DMS153 treated with DMSO at 0.1 percent for 48 hours (cell line): Measurements from ENCODE around the gene PLCXD1.
"Not testable (repeated sequence)": the region's sequence is repeated elsewhere in the genome, so short reads cannot be mapped to it uniquely, and the experiment has no call there.

ENCODE experiments used
- DNase-seq: peaks from one replicate; lab custom pipeline; 2025; ENCODE audit not compliant: unreplicated experiment; lab: John Stamatoyannopoulos, UW

Gene PLCXD1

DNA sequence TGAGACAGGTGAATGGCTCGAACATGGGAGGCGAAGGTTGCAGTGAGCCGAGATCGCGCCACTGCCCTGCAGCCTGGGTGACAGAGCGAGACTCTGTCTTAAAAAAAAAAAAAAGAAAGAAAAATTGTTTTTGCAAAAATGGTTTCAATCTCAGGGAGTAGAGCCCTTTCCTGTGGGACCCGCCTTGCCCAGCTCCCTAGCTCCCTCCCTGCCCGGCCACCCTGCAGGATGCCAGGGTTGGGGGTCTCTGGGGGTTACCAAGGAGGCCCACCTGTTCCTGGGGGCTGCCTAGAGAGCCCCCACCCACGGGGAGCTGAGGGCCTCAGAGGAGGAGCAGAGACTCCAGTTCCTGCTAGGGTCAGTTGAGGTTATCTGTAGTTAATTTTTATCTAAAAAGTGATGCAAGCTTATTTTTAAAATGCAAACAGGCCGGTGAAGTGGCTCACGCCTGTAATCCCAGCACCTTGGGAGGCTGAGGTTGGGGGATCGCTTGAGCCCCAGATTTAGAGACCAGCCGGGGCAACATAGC, 18.7 kb upstream of the PLCXD1 start:
- no peak for DNase-seq

DNA sequence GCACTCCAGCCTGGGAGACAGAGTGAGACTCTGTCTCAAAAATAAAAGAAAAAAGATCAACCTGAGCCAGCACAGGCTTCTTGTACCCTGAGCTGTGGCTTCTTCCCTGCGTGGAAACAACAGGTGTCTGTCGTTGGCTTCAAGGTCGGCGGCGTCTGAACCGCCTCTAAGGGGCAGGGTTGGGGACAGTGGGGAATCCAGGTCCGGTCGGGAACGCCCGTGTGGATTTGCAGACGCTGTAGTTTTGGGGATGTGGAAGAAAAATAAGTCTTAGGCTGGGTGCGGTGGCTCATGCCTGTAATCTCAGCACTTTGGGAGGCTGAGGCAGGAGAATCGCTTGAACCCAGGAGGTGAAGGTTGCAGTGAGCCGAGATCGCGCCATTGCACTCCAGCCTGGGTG, 17.2 kb upstream of the PLCXD1 start:
- not testable (repeated sequence) for DNase-seq

DNA sequence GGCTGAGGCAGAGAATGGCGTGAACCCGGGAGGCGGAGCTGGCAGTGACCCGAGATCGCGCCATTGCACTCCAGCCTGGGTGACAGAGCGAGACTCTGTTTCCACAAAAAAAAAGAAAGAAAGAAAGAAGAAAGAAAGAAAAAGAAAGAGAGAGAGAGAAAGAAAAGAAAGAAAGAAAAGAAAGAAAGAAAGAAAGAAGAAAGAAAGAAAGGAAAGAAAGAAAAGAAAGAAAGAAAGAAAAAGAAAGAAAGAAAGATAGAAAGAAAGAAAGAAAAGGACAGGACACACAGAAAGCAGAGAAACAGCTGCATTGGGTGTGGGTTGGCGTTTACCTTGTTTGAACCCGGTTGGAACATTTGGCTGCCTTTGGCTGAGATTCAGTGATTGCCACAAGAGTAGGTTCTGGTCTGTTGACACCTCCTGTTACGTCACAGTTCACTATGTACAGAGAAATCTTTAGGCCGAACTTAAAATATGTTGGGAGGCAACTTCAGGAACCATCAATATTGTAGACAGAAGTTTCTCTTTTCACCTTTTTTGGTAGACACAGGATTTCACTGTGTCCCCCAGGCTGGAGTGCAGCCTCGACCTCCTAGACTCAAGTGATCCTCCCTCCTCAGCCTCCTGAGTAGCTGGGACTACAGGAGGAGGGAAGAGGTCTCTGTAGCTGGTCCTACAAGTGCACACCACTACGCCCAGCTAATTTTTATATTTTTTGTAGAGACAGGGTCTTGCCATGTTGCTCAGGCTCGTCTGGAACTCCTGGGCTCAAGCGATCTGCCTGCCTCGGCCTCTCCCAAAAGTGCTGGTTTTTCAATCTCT, 16.3 kb upstream of the PLCXD1 start:
- no peak for DNase-seq

- DNase-seq = no peak
These were observed 15.7 kb upstream of the PLCXD1 start for GRCh38 chrX:265502-265901.

- no peak for DNase-seq
These were observed 13.4 kb upstream of the PLCXD1 start for GRCh38 chrX:267771-268261.

DNA sequence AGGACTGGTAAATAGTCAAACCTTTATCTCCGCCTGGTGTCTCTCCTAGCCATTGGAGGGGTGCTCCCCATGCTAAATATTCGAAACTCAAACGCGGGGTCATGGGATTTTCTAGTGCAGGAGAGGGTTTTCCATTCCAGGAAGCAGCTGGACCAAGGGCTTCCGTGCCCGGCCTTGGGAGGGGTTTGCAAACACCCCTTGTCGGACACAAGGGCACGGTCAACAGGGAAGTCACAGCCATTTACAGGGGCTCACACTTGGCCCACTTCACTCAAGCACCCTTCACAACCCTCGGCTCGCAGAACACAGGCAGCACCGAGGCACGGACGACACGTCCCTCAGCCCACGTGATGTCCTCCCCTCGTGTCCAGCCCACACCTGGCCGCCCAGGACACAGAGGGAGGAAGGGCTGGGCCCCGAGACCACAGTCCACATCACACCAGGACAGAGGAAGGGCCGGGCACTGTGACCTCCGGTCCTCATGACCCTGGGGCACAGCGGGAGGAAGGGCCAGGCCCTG, 10.3 kb upstream of the PLCXD1 start:
- DNase-seq = no peak

GRCh38 chrX:274904-275475, 6.2 kb upstream of the PLCXD1 start:
- no peak for DNase-seq

GRCh38 chrX:275476-275966, 5.7 kb upstream of the PLCXD1 start:
- DNase-seq = no peak

- no peak for DNase-seq
These were observed 5.1 kb upstream of the PLCXD1 start for GRCh38 chrX:275967-276580.

DNA sequence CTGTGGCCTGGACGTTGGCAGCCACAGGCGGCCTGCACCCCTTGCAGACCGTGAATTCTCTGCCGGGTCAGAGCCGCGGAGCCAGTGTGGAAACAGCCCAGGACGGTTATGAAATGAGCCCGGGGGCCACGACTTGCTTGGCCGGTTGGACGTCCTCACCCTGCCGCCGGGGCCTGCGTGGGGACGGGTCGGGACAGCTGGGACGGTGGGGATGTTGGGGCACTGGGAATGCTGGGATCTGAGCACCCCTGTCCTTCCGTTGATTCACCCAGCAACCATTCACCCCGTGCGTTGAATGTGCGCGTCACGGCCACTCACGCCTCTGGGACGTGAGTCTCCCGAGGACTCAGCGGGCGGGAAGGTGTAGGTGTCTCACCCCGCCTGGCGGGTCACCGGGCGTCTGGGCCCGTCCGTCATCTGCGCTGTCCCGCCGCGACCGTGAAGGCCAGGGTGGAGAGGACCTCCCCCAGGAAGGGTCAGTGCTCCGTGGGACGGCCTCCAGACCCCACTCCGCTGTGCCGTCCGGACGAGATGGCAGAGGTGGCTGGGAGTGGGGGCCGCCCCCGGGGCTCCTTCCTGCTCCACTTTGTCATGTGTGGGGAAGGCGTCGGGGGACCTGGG, 4.5 kb upstream of the PLCXD1 start:
- no peak for DNase-seq

DNA sequence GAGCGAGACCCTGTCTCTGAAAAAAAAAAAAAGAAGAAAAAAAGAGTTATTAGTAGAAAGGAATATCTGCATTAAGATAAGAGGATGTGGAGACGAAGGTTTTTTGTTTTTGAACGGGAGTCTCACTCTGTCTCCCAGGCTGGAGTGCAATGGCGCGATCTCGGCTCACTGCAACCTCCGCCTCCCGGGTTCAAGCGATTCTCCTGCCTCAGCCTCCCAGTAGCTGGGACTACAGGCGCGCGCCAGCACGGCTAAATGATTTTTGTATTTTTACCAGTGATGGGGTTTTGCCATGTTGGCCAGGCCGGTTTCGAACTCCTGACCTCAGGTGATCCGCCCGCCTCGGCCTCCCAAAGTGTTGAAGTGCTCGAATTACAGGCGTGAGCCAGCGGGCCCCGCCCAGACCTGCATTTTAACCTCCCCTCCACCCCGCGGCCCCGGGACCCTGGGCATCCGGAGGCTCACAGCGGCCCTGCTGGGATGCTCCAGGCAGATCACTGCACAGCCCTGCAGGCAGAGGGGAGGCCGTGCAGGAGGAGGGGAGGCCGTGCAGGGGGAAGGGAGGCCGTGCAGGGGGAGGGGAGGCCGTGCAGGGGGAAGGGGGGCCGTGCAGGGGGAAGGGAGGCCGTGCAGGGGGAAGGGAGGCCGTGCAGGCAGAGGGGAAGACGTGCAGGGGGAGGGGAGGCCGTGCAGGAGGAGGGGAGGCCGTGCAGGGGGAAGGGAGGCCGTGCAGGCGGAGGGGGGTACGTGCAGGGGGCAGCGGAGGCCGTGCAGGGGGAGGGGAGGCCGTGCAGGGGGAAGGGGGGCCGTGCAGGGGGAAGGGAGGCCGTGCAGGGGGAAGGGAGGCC, 1.2 kb upstream of the PLCXD1 start:
- DNase-seq = not testable (repeated sequence)

- not testable (repeated sequence) for DNase-seq
These were observed 459 bp upstream of the PLCXD1 start for GRCh38 chrX:280722-281121.

DNA sequence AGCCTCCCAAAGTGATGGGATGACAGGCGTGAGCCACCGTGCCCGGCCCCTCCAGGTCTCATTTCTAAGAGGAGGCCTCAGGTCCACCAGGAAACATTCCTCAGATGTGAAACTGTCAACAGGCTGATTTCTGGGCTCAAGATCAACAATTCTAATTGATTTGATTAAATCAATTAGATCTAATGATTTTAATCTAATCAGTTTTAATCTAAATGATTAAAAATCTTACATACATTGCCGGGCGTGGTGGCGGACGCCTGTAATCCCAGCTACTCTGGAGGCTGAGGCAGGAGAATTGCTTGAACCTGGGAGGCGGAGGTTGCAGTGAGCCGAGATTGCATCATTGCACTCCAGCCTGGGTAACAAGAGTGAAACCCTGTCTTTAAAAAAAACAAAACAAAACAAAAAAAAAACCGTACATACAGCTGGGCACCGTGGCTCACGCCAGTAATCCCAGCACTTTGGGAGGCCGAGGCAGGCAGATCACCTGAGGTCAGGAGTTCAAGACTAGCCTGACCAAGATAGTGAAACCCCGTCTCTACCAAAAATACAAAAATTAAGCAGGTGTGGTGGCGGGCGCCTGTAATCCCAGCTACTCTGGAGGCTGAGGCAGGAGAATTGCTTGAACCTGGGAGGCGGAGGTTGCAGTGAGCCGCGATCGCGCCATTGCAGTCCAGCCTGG, 960 bp downstream of the PLCXD1 start:
- DNase-seq = not testable (repeated sequence)

GRCh38 chrX:283115-283845, 2.1 kb downstream of the PLCXD1 start:
- no peak for DNase-seq

- no peak for DNase-seq
These were observed 4.0 kb downstream of the PLCXD1 start for GRCh38 chrX:285076-285677.

DNA sequence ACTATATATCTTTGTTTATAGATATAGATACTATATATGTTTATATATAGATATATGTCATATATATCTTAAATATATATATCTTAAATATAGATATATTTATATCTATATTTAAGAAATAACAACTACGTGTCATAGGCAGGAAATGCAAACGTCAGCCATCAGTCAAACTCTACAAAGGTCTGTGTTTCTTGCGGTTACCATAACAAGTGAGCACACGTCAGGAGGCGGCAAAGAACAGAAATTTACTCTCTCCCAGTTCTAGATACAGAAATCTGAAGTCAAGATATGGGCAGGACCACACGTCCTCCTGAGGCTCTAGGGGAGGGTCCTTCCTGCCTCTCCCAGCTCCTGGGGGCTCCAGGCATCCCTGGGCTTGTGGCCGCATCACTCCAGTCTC, 6.5 kb downstream of the PLCXD1 start:
- DNase-seq = no peak

GRCh38 chrX:288561-288991, 7.4 kb downstream of the PLCXD1 start:
- DNase-seq = no peak

- no peak for DNase-seq
These were observed 9.4 kb downstream of the PLCXD1 start for GRCh38 chrX:290476-291166.
